Prostate gland (tissue), 2 donors: ENCODE measurements around the gene GRK1.

Source experiments
- POLR2A ChIP-seq: fragments of 450-650 bp; IDR thresholded peaks from one replicate; pipeline ENCODE4 v1.6.1; 2016; ENCODE audit warnings: antibody characterized with exemption, mild to moderate bottlenecking
- TF ChIP-seq, protein P1 (sequence below), 4 experiments: fragments of 200-600 bp in 2 of 4; fragments of 450-650 bp in 2 of 4; sonication (generic) in 2 of 4; IDR thresholded peaks; 1 replicate in 3 of 4; 2 replicates in 1 of 4; pipeline ENCODE4 v1.5.1; 2016 to 2019; ENCODE audit warnings: antibody characterized with exemption in 4 of 4, mild to moderate bottlenecking in 2 of 4, moderate library complexity in 2 of 4

DNA sequence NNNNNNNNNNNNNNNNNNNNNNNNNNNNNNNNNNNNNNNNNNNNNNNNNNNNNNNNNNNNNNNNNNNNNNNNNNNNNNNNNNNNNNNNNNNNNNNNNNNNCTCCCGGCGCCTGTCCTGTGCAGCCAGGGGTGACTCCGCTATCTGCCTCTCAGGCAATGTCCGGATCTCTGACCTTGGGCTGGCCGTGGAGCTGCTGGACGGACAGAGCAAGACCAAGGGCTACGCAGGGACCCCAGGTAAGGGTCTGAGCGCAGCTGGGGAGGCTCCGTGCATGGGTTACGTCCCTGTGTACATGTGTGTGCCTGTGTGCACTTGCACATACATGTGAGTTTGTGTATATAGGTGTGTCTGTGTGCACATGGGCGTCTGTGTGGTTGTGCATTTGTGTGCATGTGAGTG, 55.9 kb downstream of the GRK1 start:
- TF ChIP-seq POLR2A = no peak
- TF ChIP-seq, protein P1, sequence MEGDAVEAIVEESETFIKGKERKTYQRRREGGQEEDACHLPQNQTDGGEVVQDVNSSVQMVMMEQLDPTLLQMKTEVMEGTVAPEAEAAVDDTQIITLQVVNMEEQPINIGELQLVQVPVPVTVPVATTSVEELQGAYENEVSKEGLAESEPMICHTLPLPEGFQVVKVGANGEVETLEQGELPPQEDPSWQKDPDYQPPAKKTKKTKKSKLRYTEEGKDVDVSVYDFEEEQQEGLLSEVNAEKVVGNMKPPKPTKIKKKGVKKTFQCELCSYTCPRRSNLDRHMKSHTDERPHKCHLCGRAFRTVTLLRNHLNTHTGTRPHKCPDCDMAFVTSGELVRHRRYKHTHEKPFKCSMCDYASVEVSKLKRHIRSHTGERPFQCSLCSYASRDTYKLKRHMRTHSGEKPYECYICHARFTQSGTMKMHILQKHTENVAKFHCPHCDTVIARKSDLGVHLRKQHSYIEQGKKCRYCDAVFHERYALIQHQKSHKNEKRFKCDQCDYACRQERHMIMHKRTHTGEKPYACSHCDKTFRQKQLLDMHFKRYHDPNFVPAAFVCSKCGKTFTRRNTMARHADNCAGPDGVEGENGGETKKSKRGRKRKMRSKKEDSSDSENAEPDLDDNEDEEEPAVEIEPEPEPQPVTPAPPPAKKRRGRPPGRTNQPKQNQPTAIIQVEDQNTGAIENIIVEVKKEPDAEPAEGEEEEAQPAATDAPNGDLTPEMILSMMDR (IDR thresholded peaks at IDR 0.05) = no peak
